Esophagus muscularis mucosa (tissue), 4 donors: Measurements from ENCODE around the gene LRR1.

Experiments
- CTCF ChIP-seq, 3 experiments: fragments of 200-600 bp in 2 of 3; fragments of 450-650 bp in 1 of 3; sonication (generic) in 2 of 3; IDR thresholded peaks; one replicate each; pipeline ENCODE4 v1.5.1; 2017 to 2019; ENCODE audit warnings: antibody characterized with exemption in 3 of 3, mild to moderate bottlenecking in 2 of 3, moderate library complexity in 1 of 3
- EP300 ChIP-seq: sonication (generic); formaldehyde crosslinking; IDR thresholded peaks from one replicate; pipeline ENCODE4 v1.6.1; 2017; ENCODE audit warnings: antibody characterized with exemption
- POLR2A ChIP-seq: fragments of 450-650 bp; IDR thresholded peaks from one replicate; pipeline ENCODE4 v1.6.1; 2017; ENCODE audit warnings: antibody characterized with exemption, moderate library complexity, mild to moderate bottlenecking, low read depth
- POLR2AphosphoS5 ChIP-seq, 2 donors: sonication (generic); formaldehyde crosslinking; IDR thresholded peaks; one replicate each; pipeline ENCODE4 v1.6.1; 2017; ENCODE audit warnings: antibody characterized with exemption in 2 of 2

GRCh38 chr14:49589387-49589786, 9.4 kb upstream of the LRR1 start:
- TF ChIP-seq CTCF (IDR thresholded peaks at IDR 0.05) (no peak), POLR2A (no peak), EP300 (no peak), POLR2AphosphoS5 (IDR thresholded peaks at IDR 0.05) (no peak)
